8988T (cell line): Measurements from ENCODE around the gene NMUR2.

Experiments
- DNase-seq: peaks from one replicate; pipeline ENCODE4 v3.0.0; 2011

NMUR2 gene

GRCh38 chr5:152405145-152405544 lies at the start of gene NMUR2:
Gene NMUR2 (minus strand): TSS chr5:152405279. CDS start chr5:152405113, 166 bp downstream.
- no peak for DNase-seq

- no peak for DNase-seq
These were observed 38.9 kb upstream of the NMUR2 start for GRCh38 chr5:152443935-152444334.

GRCh38 chr5:152439791-152440190 lies 34.7 kb upstream of the NMUR2 start:
- DNase-seq = no peak

GRCh38 chr5:152437866-152438265 lies 32.8 kb upstream of the NMUR2 start:
- DNase-seq = no peak

DNA sequence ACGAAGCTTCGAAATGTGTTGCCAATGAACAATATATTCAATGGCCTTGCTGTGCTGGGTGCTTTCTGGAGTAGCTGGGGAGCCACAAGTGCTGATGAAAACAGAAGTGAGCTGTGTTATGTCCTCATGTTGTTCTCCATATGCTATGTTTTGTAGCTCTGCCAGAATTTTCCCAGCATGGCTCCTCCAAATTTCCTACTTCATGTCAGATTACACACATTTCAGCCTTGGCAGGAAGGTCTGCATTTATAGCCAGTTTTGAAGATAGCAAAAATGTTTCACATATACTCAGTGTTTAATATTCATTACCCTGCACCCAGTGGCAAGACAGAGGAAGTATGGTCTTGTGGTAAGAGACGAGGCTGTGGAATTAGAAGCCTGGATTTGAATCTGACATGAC lies 22.6 kb upstream of the NMUR2 start:
- no peak for DNase-seq

DNA sequence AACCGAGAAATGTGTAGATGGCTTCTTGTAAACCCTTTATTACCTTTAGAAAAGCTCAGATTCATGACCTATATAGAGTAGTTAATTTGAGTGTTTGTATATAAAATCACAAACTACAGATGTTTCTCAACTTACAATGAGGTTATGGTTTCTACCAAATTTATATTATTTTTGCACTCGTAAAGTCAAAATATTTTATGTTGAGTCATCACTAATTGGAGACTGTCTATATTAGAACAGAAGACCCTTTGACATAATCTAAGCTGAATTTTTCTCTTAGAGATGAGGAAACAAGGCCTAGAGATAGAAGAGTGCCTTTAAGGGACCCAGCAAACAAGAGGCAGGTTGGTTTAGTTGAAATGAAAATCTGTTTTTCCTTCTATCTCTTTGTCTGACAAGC lies 20.0 kb upstream of the NMUR2 start:
- DNase-seq = no peak

DNA sequence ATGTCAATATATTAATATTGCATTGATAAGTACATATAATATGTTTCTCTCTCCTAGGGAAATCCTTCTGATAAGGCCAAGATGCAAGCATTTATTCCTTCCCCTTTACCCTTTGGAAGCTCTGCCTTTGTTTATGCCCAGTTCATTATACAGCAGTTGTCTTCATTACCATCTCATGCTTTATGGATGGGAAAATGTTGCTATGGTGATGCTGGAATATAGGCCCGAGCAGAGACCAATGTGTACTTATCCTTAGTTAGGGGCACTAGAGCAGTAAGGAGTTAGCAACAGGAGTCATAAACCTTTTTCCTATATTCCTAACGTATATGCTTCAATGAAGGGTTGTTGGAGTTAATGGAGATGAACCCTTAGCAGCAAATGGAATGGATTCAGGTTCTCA lies 19.4 kb upstream of the NMUR2 start:
- no peak for DNase-seq

GRCh38 chr5:152422081-152422480 lies 17.0 kb upstream of the NMUR2 start:
- no peak for DNase-seq

- DNase-seq = no peak
These were observed 7.0 kb upstream of the NMUR2 start for GRCh38 chr5:152412129-152412528.

GRCh38 chr5:152406082-152406481 lies 1.0 kb upstream of the NMUR2 start:
- DNase-seq = no peak

DNA sequence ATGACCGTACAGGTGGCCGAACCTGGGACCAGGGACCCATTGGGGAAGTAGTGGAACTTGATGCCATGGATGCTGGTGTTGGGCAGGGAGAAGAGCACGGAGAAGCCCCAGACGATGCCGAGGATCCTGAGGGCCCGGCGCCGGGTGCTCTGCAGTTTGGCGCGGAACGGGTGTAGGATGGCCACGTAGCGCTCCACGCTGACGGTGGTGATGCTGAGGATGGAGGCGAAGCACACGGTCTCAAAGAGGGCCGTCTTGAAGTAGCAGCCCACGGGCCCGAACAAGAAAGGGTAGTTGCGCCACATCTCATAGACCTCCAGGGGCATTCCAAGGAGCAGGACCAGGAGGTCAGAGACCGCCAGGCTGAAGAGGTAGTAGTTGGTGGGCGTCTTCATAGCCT lies 585 bp downstream of the NMUR2 start:
- DNase-seq = no peak

GRCh38 chr5:152403046-152403445 lies 2.0 kb downstream of the NMUR2 start:
- DNase-seq = no peak

DNA sequence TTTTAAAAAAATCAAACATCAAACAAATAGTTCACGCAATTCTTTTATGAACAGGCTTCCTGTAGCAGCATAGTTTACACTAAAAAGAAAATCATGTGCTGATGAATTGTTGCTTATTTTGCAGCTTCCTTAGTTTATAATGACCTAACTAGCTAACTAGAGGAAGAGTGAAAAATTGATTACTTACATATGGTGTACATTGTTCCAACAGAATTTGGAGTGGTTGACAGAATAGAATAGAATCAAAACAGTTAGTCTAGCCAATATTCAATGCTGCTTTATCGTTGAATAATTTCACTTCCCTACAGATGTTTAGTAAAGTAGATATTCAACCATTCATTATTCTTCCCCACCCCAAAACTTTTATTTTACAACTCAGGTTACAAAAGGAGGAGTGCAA lies 4.2 kb downstream of the NMUR2 start:
- DNase-seq = no peak

- no peak for DNase-seq
These were observed 7.5 kb downstream of the NMUR2 start for GRCh38 chr5:152397581-152397980.

GRCh38 chr5:152393441-152393840 lies 11.6 kb downstream of the NMUR2 start:
- no peak for DNase-seq

GRCh38 chr5:152389208-152389849 lies 15.8 kb downstream of the NMUR2 start:
- no peak for DNase-seq

DNA sequence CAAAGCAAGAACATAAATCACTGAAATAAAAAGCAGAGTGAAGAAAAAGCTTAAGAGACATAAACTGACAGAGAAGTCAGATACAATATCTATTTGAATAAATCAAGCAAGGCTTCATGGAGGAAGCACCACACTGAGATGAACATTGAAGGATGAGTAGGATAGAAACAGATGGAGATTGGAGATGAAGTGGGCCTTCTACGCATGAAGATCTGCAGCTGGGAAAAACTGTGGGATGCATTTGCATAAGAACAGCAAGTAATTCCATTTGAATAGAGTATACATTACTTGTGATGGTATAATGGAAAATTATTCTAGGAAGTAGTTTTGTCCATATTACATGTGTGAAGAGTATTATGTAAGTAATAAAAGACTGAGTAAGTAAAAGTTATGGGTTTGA lies 16.5 kb downstream of the NMUR2 start:
- no peak for DNase-seq

GRCh38 chr5:152380415-152381123 lies 24.5 kb downstream of the NMUR2 start:
- DNase-seq = no peak

- no peak for DNase-seq
These were observed 25.7 kb downstream of the NMUR2 start for GRCh38 chr5:152379331-152379730.

- DNase-seq = no peak
These were observed 26.3 kb downstream of the NMUR2 start for GRCh38 chr5:152378730-152379129.

DNA sequence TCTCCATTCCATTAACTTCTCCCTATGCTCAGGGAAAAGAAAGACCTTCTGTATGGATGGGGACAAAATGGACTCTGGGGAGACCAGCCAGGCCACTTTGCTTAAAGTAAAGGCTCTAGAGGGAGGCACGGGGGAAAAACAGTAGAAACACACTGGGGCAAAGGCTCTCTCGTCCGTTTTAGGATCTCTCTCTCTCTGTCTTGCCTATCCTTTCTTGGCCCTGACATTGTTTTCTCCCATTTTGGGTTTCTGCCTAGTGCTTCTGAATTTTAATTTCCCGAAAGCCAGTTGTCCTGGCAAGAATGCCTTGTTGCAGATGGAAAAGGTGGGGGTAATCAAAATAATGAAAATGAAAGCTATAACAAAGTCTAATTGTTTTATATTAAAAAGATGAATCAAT lies 28.2 kb downstream of the NMUR2 start:
- DNase-seq = no peak

- DNase-seq = no peak
These were observed 30.3 kb downstream of the NMUR2 start for GRCh38 chr5:152374711-152375275.

DNA sequence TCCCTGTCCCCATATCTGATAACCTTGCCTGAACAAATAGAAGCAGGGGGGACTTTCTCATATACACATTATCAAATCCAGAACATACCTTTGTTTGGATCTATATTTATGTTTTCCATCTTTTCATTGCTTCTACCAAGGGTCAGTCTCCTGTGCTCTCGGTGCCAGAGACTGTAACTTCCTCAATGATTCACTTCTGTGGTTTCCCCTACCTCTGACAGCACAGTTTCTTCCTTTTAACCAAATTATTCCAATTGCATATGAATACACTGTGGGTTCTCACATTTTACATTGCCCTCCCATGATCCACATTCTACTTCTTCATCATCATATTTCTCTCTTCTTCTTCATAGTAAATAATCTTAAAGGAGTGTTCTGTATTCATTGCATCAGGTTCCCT lies 32.2 kb downstream of the NMUR2 start:
- no peak for DNase-seq

GRCh38 chr5:152369298-152369697 lies 35.8 kb downstream of the NMUR2 start:
- no peak for DNase-seq

DNA sequence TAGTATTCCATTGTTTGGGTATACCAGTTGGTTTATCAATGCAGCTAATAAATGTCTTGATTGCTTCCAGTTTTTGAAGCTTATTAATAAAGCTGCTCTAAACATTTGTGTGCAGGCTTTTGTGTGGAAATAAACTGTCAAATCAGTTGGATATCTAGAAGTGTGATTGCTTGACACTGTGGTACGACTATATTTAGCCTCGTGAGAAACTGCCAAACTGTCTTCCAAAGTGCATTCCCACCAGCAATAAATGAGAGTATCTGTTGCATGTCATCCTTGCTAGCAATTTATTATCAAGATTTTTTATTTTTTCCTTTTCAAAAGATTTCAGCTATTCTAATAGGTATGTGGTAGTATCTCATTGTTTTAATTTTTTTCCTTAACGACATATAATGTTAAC lies 37.5 kb downstream of the NMUR2 start:
- no peak for DNase-seq
